Activated T-cell treated with anti-CD3 and anti-CD28 coated beads, Interleukin-2, amount 50 U/mL, for 24 hours (primary cell): ENCODE data around the gene GABRA4.

Experiments
- DNase-seq: peaks from one replicate; pipeline ENCODE4 v3.0.0-alpha.2; 2020
- H3K27ac Mint-ChIP-seq: 2 replicates; pipeline ENCODE4 v1.8.0; 2020; ENCODE audit warnings: mild to moderate bottlenecking, mixed read lengths
- H3K27me3 Mint-ChIP-seq: 2 replicates; pipeline ENCODE4 v1.8.0; 2020; ENCODE audit warnings: mixed read lengths
- H3K36me3 Mint-ChIP-seq: 2 replicates; pipeline ENCODE4 v1.8.0; 2020; ENCODE audit warnings: low read depth, mixed read lengths
- H3K4me1 Mint-ChIP-seq: 2 replicates; pipeline ENCODE4 v1.8.0; 2020; ENCODE audit warnings: low read depth, mixed read lengths
- H3K4me3 Mint-ChIP-seq: 2 replicates; pipeline ENCODE4 v1.8.0; 2020; ENCODE audit warnings: mild to moderate bottlenecking, moderate library complexity, mixed read lengths
- H3K9me3 Mint-ChIP-seq: 2 replicates; pipeline ENCODE4 v1.8.0; 2020; ENCODE audit warnings: mixed read lengths

GABRA4 gene

GRCh38 chr4:46993075-46994006, at the start of gene GABRA4:
Gene GABRA4, minus strand, starts transcription at chr4:46993581. Its CDS starts 157 bp downstream, at chr4:46993424.
- DNase-seq = peak; percentile 32
- Mint-ChIP-seq H3K9me3 (no peaks in the 10 kb centered on the region), H3K27ac (no peak within 1 kb of the TSS), H3K36me3 (no peaks in the 10 kb centered on the region), H3K4me3 (peak within 1 kb of the TSS; percentile 57), H3K4me1 (peaks cover 24% of the 10 kb centered on the region), H3K27me3 (peaks cover 69% of the 10 kb centered on the region)

- Mint-ChIP-seq H3K27me3 (peaks cover 37% of the 10 kb centered on the region), H3K36me3 (no peaks in the 10 kb centered on the region), H3K4me1 (no peaks in the 10 kb centered on the region), H3K4me3 (no peak overlapping the region), H3K27ac (no peak overlapping the region), H3K9me3 (no peaks in the 10 kb centered on the region)
- DNase-seq = no peak
Measured at GRCh38 chr4:47040828-47041227, 47.4 kb upstream of the GABRA4 start.

GRCh38 chr4:47038263-47038662, 44.9 kb upstream of the GABRA4 start:
- H3K27me3 Mint-ChIP-seq = peaks cover 32% of the 10 kb centered on the region
- no peaks in the 10 kb centered on the region for H3K36me3 Mint-ChIP-seq
- DNase-seq = no peak
- H3K4me3 Mint-ChIP-seq = no peak overlapping the region
- no peaks in the 10 kb centered on the region for H3K9me3 Mint-ChIP-seq
- no peaks in the 10 kb centered on the region for H3K4me1 Mint-ChIP-seq
- H3K27ac Mint-ChIP-seq = no peak overlapping the region

- Mint-ChIP-seq H3K9me3 (no peaks in the 10 kb centered on the region), H3K27ac (no peak overlapping the region), H3K4me3 (peak overlapping the region; percentile 66), H3K4me1 (peaks cover 19% of the 10 kb centered on the region), H3K36me3 (no peaks in the 10 kb centered on the region), H3K27me3 (peaks cover 56% of the 10 kb centered on the region)
- peak; percentile 69 for DNase-seq
Measured at GRCh38 chr4:47032405-47033106, 39.2 kb upstream of the GABRA4 start.

GRCh38 chr4:47031751-47032404, 38.5 kb upstream of the GABRA4 start:
- Mint-ChIP-seq H3K27me3 (peaks cover 56% of the 10 kb centered on the region), H3K4me1 (peaks cover 19% of the 10 kb centered on the region), H3K27ac (no peak overlapping the region), H3K36me3 (no peaks in the 10 kb centered on the region), H3K4me3 (peak overlapping the region; percentile 66), H3K9me3 (no peaks in the 10 kb centered on the region)
- DNase-seq = no peak

- H3K27me3 Mint-ChIP-seq = peaks cover 54% of the 10 kb centered on the region
- DNase-seq = peak; percentile 47
- H3K9me3 Mint-ChIP-seq = no peaks in the 10 kb centered on the region
- peak within 1 kb of the TSS; percentile 66 for H3K4me3 Mint-ChIP-seq
- H3K36me3 Mint-ChIP-seq = no peaks in the 10 kb centered on the region
- peaks cover 19% of the 10 kb centered on the region for H3K4me1 Mint-ChIP-seq
- H3K27ac Mint-ChIP-seq = no peak within 1 kb of the TSS
Measured at GRCh38 chr4:47031011-47031678, 37.8 kb upstream of the GABRA4 start, which contains the start of gene GABRB1. Gene GABRB1, plus strand, starts transcription at chr4:47031567.

GRCh38 chr4:47017494-47017893, 24.1 kb upstream of the GABRA4 start:
- Mint-ChIP-seq H3K27me3 (no peaks in the 10 kb centered on the region), H3K4me3 (no peak overlapping the region), H3K36me3 (no peaks in the 10 kb centered on the region), H3K9me3 (no peaks in the 10 kb centered on the region), H3K27ac (no peak overlapping the region), H3K4me1 (peaks cover 7% of the 10 kb centered on the region)
- no peak for DNase-seq

GRCh38 chr4:47017081-47017480, 23.7 kb upstream of the GABRA4 start:
- no peak for DNase-seq
- Mint-ChIP-seq H3K27me3 (no peaks in the 10 kb centered on the region), H3K4me1 (peaks cover 8% of the 10 kb centered on the region), H3K4me3 (no peak overlapping the region), H3K9me3 (no peaks in the 10 kb centered on the region), H3K27ac (no peak overlapping the region), H3K36me3 (no peaks in the 10 kb centered on the region)

GRCh38 chr4:47013373-47013772, 20.0 kb upstream of the GABRA4 start:
- H3K4me1 Mint-ChIP-seq = peaks cover 28% of the 10 kb centered on the region

GRCh38 chr4:47012676-47013075, 19.3 kb upstream of the GABRA4 start:
- Mint-ChIP-seq H3K4me1 (peaks cover 28% of the 10 kb centered on the region), H3K4me3 (no peak overlapping the region), H3K27ac (no peak overlapping the region), H3K36me3 (peaks cover 3% of the 10 kb centered on the region), H3K27me3 (no peaks in the 10 kb centered on the region), H3K9me3 (no peaks in the 10 kb centered on the region)
- DNase-seq = no peak

More at GRCh38 chr4:47013373-47013772, 20.0 kb upstream of the GABRA4 start:
- peaks cover 3% of the 10 kb centered on the region for H3K36me3 Mint-ChIP-seq
- no peaks in the 10 kb centered on the region for H3K9me3 Mint-ChIP-seq
- H3K27ac Mint-ChIP-seq = no peak overlapping the region
- no peak for DNase-seq
- no peaks in the 10 kb centered on the region for H3K27me3 Mint-ChIP-seq
- no peak overlapping the region for H3K4me3 Mint-ChIP-seq

- peaks cover 3% of the 10 kb centered on the region for H3K36me3 Mint-ChIP-seq
- peaks cover 23% of the 10 kb centered on the region for H3K4me1 Mint-ChIP-seq
- no peaks in the 10 kb centered on the region for H3K27me3 Mint-ChIP-seq
- H3K9me3 Mint-ChIP-seq = no peaks in the 10 kb centered on the region
- H3K27ac Mint-ChIP-seq = peak overlapping the region; percentile 74
- H3K4me3 Mint-ChIP-seq = no peak overlapping the region
- no peak for DNase-seq
Measured at GRCh38 chr4:47010912-47011446, 17.6 kb upstream of the GABRA4 start.

- peaks cover 3% of the 10 kb centered on the region for H3K36me3 Mint-ChIP-seq
- H3K9me3 Mint-ChIP-seq = no peaks in the 10 kb centered on the region
- H3K4me3 Mint-ChIP-seq = no peak overlapping the region
- peak overlapping the region; percentile 74 for H3K27ac Mint-ChIP-seq
- peaks cover 23% of the 10 kb centered on the region for H3K4me1 Mint-ChIP-seq
- DNase-seq = no peak
- H3K27me3 Mint-ChIP-seq = no peaks in the 10 kb centered on the region
Measured at GRCh38 chr4:47010347-47010911, 17.0 kb upstream of the GABRA4 start.

- Mint-ChIP-seq H3K4me3 (no peak overlapping the region), H3K36me3 (no peaks in the 10 kb centered on the region), H3K27me3 (peaks cover 8% of the 10 kb centered on the region), H3K4me1 (no peaks in the 10 kb centered on the region), H3K27ac (no peak overlapping the region), H3K9me3 (no peaks in the 10 kb centered on the region)
- DNase-seq = no peak
Measured at GRCh38 chr4:47002580-47002979, 9.2 kb upstream of the GABRA4 start.
